8988T (cell line): ENCODE results near the gene HOPX.
"Not testable (repeated sequence)": the region's sequence is repeated elsewhere in the genome, so short reads cannot be mapped to it uniquely, and the experiment has no call there.

Experiments used
- DNase-seq: peaks from one replicate; pipeline ENCODE4 v3.0.0; 2011

Gene HOPX

GRCh38 chr4:56681158-56681852 is at the start of gene HOPX:
HOPX (minus strand) TSS chr4:56681296; CDS start chr4:56657816, 23,480 bp downstream.
- DNase-seq: no peak

GRCh38 chr4:56730097-56730496 is 49.0 kb upstream of the HOPX start:
- no peak for DNase-seq

GRCh38 chr4:56728512-56728911 is 47.4 kb upstream of the HOPX start:
- no peak for DNase-seq

GRCh38 chr4:56727150-56727549 is 46.1 kb upstream of the HOPX start:
- no peak for DNase-seq

- not testable (repeated sequence) for DNase-seq
Observed at GRCh38 chr4:56726593-56726992, 45.5 kb upstream of the HOPX start.

GRCh38 chr4:56723659-56724230 is 42.6 kb upstream of the HOPX start:
- DNase-seq: no peak

- DNase-seq: no peak
Observed at GRCh38 chr4:56723201-56723605, 42.1 kb upstream of the HOPX start.

- no peak for DNase-seq
Observed at GRCh38 chr4:56708146-56708545, 27.1 kb upstream of the HOPX start.

GRCh38 chr4:56705966-56706365 is 24.9 kb upstream of the HOPX start:
- no peak for DNase-seq

- no peak for DNase-seq
Observed at GRCh38 chr4:56705334-56705733, 24.2 kb upstream of the HOPX start.

- no peak for DNase-seq
Observed at GRCh38 chr4:56704089-56704871, 23.2 kb upstream of the HOPX start.

GRCh38 chr4:56703378-56703777 is 22.3 kb upstream of the HOPX start:
- no peak for DNase-seq

GRCh38 chr4:56701644-56702043 is 20.5 kb upstream of the HOPX start:
- no peak for DNase-seq

- no peak for DNase-seq
Observed at GRCh38 chr4:56701161-56701480, 20.0 kb upstream of the HOPX start.

- DNase-seq: no peak
Observed at GRCh38 chr4:56699537-56700105, 18.5 kb upstream of the HOPX start.

GRCh38 chr4:56698329-56698728 is 17.2 kb upstream of the HOPX start:
- DNase-seq: no peak

GRCh38 chr4:56696056-56696455 is 15.0 kb upstream of the HOPX start:
- DNase-seq: peak; percentile 21

- DNase-seq: not testable (repeated sequence)
Observed at GRCh38 chr4:56693476-56693875, 12.4 kb upstream of the HOPX start.

GRCh38 chr4:56692576-56692975 is 11.5 kb upstream of the HOPX start:
- no peak for DNase-seq

GRCh38 chr4:56691425-56691824 is 10.3 kb upstream of the HOPX start:
- no peak for DNase-seq

GRCh38 chr4:56690393-56690792 is 9.3 kb upstream of the HOPX start:
- no peak for DNase-seq

- no peak for DNase-seq
Observed at GRCh38 chr4:56689201-56689969, 8.3 kb upstream of the HOPX start.

GRCh38 chr4:56688094-56688647 is 7.1 kb upstream of the HOPX start:
- DNase-seq: no peak
